ENCODE measurements around the gene PVRIG.
"Not testable (repeated sequence)": the region's sequence is repeated elsewhere in the genome, so short reads cannot be mapped to it uniquely, and the experiment has no call there.

PVRIG gene

DNA sequence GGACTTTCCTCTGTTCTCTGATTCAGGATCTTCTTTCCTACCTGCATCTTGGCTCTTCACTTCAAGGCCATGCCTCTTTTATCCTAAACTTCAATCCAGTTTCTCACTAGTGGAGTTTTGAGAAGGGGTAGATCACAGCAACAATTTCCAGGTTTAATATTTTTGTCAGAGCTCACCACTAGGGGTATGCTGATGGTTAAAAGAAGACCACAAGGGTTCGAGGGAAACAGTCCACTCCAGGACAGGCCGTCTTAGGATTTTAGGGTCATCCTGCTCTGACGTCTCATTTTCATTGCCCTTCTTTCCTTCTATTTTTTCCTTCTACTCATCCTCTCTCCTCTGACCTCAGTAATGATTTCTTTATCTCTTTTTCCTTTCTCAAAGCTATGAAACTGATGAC is 30.7 kb upstream of the PVRIG start:
- Mint-ChIP-seq H3K27ac (peak overlapping the region; percentile 42 to 77), H3K4me1 (peaks cover 42% of the 10 kb centered on the region), H3K27me3 (no peaks in the 10 kb centered on the region), H3K4me3 (no peak overlapping the region), H3K9me3 (no peaks in the 10 kb centered on the region)
- DNase-seq (no peak), ATAC-seq (no peak)

DNA sequence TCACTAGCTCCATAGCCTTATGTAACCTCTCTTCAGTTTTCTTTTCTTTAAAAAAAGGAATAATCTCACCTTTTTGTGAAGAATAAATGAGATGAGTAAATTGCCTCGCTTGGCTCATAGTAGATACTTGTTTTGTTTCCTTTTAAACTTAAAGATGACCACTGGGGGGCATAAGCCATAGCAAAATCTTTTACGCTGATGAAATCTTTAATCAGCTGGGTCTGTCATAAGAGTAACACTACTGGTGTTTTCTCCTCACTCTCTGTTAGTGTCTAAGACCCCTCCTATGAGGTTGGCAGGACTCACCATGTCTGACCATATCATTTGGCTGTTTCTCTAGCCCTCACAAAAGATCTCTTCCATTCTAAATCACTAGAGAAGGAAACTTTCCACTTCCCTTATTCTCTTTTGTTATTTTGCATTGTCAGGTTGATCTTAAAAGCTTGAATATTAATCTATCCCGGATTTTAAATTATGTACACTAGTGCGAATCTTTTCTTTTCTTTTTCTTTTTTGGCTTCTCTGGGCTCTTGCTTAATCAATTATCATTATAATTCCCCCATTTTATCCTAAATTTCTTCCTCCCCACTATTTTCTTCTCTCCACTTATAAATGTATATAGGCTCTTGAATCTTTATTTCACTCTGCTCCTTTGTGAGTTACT is 29.6 kb upstream of the PVRIG start:
- no peaks in the 10 kb centered on the region for H3K27me3 Mint-ChIP-seq
- H3K4me1 Mint-ChIP-seq, result peaks cover 47% of the 10 kb centered on the region
- no peaks in the 10 kb centered on the region for H3K9me3 Mint-ChIP-seq
- peak; percentile 97 for ATAC-seq
- peak overlapping the region; percentile 86 to 93 for H3K27ac Mint-ChIP-seq
- DNase-seq, result peak in 1 of 2 donors; percentile 27
- H3K4me3 Mint-ChIP-seq, result peak overlapping the region in 1 of 2 donors; percentile 25

DNA sequence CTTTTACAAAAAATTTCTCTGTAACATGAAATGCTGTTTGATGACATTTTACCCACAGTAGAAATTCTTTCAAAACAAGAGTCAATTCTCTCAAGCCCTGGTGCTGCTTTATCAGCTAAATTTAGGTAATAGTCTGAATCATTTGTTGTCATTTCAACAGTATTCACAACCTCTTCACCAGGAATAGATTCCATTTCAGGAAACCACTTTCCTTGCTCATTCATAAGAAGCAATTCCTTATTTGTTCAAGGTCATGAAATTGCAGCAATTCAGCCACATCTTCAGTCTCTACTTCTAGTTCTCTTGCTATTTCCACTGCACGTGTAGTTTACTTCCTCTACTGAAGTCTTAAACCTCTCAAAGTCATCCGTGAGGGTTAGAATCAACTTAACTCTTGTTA is 28.0 kb upstream of the PVRIG start:
- ATAC-seq (no peak), DNase-seq (no peak)
- Mint-ChIP-seq H3K4me3 (no peak overlapping the region), H3K27ac (no peak overlapping the region), H3K4me1 (peaks cover 60% of the 10 kb centered on the region), H3K9me3 (no peaks in the 10 kb centered on the region), H3K27me3 (no peaks in the 10 kb centered on the region)

DNA sequence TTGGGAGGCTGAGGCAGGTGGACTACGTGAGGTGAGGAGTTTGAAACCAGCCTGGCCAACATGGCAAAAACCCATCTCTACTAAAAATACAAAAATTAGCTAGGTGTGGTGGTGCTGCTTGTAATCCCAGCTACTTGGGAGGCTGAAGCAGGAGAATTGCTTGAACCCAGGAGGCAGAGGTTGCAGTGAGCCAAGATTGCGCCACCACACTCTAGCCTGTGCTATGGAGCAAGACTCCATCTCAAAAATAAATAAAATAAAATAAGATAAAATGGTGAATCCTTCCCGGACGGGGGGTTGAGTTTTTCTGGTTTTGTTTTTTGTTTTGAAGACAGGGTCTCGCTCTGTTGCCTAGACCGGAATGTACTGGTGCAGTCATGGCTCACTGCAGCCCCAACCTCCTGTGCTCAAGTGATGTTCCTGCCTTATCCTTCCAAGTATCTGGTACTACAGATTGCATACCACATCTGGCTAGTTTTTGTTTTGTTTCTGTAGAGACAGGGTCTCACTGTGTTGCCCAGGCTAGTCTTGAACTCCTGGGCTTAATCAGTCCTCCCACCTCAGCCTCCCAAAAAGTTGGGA is 27.4 kb upstream of the PVRIG start:
- not testable (repeated sequence) for H3K27ac Mint-ChIP-seq, H3K4me3 Mint-ChIP-seq, ATAC-seq, H3K9me3 Mint-ChIP-seq, H3K27me3 Mint-ChIP-seq, DNase-seq
- peaks cover 60% of the 10 kb centered on the region for H3K4me1 Mint-ChIP-seq

DNA sequence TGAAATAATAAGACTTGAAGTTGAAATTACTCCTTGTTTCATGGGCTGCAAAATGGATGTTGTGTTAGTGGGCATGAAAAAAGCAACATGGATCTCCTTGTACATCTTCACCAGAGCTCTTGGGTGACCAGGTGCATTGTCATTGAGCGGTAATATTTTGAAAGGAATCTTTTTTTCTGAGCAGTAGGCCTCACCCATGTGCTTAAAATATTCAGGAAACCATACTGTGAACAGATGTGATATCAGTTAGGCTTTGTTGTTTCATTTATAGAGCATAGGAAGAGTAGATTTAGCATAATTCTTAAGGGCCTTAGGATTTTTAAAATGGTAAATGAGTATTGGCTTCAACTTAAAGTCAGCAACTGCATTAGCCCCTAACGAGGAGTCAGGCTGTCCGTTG is 26.8 kb upstream of the PVRIG start:
- Mint-ChIP-seq H3K4me1 (peaks cover 60% of the 10 kb centered on the region), H3K27me3 (no peaks in the 10 kb centered on the region), H3K4me3 (no peak overlapping the region), H3K27ac (no peak overlapping the region), H3K9me3 (no peaks in the 10 kb centered on the region)
- ATAC-seq, result no peak
- no peak for DNase-seq

DNA sequence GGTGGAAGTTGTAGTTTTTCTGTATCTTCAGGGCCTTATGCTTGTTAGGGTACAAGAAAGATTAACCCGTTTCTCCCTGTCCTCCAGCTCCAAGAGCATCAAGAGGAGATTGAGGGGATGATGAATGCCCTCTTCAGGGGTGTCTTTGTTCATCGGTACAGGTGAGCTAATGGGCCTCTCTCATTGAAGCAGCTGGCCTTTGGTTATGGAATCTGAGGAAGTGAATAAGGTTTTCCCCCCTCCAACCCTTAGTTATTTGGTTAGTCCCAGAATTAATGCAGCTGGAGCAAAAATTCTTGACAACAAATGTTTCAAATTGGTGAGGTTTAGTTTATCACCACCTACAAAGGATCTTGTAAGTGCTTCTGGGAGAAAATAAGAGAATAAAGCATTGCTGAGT is 24.5 kb upstream of the PVRIG start:
- Mint-ChIP-seq H3K27ac (no peak overlapping the region), H3K4me1 (peaks cover 57% of the 10 kb centered on the region), H3K4me3 (no peak overlapping the region), H3K27me3 (no peaks in the 10 kb centered on the region), H3K9me3 (no peaks in the 10 kb centered on the region)
- DNase-seq, result no peak
- no peak for ATAC-seq

DNA sequence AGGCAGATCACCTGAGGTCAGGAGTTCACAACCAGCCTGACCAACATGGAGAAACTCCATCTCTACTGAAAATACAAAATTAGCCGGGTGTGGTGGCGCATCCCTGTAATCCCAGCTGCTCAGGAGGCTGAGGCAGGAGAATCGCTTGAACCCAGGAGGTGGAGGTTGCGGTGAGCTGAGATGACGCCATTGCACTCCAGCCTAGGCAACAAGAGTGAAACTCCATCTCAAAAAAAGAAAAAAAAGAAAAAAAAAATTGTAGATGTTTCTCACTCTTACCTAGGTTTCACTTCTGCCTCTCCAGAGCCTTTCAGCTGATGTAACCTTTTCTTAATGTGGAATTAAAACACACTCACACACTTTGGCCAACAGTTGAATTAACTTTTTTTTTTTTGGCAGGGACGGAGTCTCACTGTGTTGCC is 23.8 kb upstream of the PVRIG start:
- not testable (repeated sequence) for ATAC-seq, H3K4me3 Mint-ChIP-seq, H3K9me3 Mint-ChIP-seq, H3K27me3 Mint-ChIP-seq, DNase-seq
- H3K27ac Mint-ChIP-seq, result peak overlapping the region in 1 of 2 donors; percentile 46
- peaks cover 57% of the 10 kb centered on the region for H3K4me1 Mint-ChIP-seq

DNA sequence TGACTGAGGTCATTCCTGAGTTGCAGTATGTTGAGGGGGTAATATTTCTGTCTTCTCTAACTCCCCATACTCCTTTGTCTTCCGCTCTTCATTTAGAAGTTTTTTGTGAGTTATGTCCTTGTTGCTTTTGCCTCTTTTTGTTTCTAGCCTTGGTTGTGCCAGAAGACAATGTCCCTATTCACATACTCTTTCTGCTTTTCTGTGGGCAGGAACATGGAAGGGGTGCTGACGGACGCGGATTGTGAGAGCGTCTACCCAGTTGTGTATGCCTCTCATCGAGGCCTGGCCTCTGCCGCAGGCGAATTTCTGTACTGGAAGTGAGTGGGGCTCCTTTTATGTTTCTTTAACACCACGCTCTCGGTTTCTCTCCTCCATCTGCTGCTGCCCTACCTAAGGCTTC is 21.5 kb upstream of the PVRIG start:
- no peaks in the 10 kb centered on the region for H3K27me3 Mint-ChIP-seq
- ATAC-seq, result no peak
- H3K4me3 Mint-ChIP-seq, result no peak overlapping the region
- DNase-seq, result no peak
- H3K9me3 Mint-ChIP-seq, result no peaks in the 10 kb centered on the region
- peak overlapping the region in 1 of 2 donors; percentile 34 for H3K27ac Mint-ChIP-seq
- H3K4me1 Mint-ChIP-seq, result peaks cover 40% of the 10 kb centered on the region

DNA sequence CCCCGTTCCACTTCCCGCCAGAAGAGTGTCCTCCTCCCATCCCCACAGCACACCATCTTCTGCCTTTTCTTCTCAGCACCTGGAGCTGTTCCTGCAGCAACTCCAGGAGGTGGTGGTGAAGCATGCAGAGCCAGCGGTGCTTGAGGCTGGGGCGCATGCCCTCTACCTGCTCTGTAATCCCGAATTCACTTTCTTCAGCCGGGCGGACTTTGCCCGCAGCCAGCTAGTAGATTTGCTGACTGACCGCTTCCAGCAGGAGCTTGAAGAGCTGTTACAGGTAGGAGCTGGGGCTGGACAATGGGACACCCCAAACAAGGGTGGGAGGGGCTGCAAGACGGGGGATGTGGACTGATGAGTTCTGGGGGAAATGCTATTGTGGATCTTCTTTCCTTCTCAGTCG is 19.1 kb upstream of the PVRIG start:
- Mint-ChIP-seq H3K4me1 (peaks cover 29% of the 10 kb centered on the region), H3K27ac (no peak overlapping the region), H3K27me3 (no peaks in the 10 kb centered on the region), H3K4me3 (no peak overlapping the region), H3K9me3 (no peaks in the 10 kb centered on the region)
- DNase-seq (no peak), ATAC-seq (no peak)

DNA sequence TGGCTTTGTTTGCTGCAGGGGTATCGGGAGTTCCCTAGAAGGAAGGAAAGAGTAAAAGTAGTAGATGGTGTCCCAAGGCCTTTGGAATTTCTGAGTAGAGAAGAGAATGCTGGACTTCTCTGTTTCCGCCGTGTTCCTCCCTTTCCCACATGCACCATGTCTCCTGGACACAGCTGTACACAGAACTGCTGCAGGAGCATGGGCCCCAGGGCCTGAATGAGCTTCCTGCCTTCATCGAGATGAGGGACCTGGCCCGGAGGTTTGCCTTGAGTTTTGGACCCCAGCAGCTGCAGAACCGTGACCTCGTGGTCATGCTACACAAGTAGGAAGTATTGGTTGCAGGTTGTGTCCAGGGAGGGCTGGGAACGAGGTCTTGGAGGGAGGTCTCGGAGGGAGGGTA is 15.3 kb upstream of the PVRIG start:
- ATAC-seq (no peak), DNase-seq (no peak)
- Mint-ChIP-seq H3K4me3 (no peak overlapping the region), H3K27ac (no peak overlapping the region), H3K27me3 (no peaks in the 10 kb centered on the region), H3K4me1 (peaks cover 28% of the 10 kb centered on the region), H3K9me3 (no peaks in the 10 kb centered on the region)

DNA sequence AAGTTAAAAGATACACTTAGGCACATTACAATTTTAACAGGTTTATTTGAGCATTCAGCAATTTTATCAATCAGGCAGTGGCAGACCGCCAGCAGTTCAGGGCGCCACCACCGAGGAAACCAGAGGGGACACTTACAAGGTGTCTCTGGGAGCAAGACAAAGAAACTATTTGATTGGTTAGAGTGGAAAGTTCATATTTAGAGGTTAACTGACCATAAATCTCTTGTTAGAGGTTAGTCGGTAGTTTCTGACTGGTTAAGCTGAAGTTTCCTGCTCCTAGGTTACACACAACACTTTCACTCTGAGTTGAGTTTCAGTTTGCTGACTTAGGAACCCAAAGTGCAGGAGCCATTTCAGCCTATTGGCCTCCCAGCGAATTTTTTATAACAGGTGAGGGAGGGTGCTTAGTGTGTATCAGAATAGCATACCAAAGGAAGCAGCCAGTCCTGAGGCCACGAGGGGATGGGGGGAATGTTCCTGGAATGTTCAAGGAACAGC is 10.8 kb upstream of the PVRIG start:
- peaks cover 58% of the 10 kb centered on the region for H3K4me1 Mint-ChIP-seq
- DNase-seq (peak; percentile 51 to 79), ATAC-seq (peak; percentile 91)
- no peaks in the 10 kb centered on the region for H3K27me3 Mint-ChIP-seq
- H3K27ac Mint-ChIP-seq, result peak overlapping the region; percentile 16 to 82
- H3K4me3 Mint-ChIP-seq, result peak overlapping the region; percentile 79 to 83
- no peaks in the 10 kb centered on the region for H3K9me3 Mint-ChIP-seq

DNA sequence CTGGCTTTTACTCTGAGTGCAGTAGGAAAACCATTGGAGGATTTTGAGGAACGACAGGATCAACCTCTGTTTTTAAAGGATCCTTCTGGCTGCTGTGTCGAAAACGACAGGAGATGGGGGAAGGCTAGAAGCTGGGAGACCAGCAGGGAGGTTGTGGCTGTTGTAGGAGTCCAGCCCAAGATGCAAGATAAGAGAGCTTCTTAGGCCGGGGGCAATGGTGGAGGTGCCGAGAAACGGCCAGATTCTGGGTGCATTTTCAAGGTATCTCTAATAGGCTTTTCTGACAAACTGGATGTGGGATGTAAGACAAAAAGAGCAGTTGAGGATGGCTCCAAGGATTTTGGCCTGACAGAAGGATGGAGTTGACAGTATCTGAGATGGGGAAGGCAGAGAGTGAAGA is 10.3 kb upstream of the PVRIG start:
- no peaks in the 10 kb centered on the region for H3K9me3 Mint-ChIP-seq
- peaks cover 63% of the 10 kb centered on the region for H3K4me1 Mint-ChIP-seq
- H3K27me3 Mint-ChIP-seq, result no peaks in the 10 kb centered on the region
- H3K27ac Mint-ChIP-seq, result peak overlapping the region; percentile 16 to 86
- H3K4me3 Mint-ChIP-seq, result peak overlapping the region; percentile 79 to 83
- no peak for ATAC-seq
- DNase-seq, result no peak

DNA sequence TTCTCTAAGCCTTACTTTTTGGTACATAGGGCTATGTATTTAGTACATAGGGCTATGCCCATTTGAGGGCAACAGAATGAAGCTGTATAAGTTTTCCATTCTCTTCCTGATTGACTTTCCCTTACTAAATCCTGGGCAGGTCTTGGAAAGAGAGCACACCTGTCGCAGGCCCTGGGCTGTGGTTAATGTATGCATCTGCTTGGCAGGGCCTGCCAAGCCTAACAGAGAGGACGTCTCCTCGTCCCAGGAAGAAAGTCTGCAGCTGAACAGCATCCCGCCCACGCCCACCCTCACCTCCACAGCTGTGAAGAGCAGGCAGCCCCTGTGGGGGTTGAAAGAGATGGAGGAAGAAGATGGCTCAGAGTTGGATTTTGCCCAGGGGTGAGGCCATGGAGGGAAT is 8.9 kb upstream of the PVRIG start:
- ATAC-seq, result no peak
- Mint-ChIP-seq H3K27me3 (no peaks in the 10 kb centered on the region), H3K27ac (no peak overlapping the region), H3K4me3 (peak overlapping the region; percentile 55 to 90), H3K9me3 (no peaks in the 10 kb centered on the region), H3K4me1 (peaks cover 76% of the 10 kb centered on the region)
- no peak for DNase-seq

DNA sequence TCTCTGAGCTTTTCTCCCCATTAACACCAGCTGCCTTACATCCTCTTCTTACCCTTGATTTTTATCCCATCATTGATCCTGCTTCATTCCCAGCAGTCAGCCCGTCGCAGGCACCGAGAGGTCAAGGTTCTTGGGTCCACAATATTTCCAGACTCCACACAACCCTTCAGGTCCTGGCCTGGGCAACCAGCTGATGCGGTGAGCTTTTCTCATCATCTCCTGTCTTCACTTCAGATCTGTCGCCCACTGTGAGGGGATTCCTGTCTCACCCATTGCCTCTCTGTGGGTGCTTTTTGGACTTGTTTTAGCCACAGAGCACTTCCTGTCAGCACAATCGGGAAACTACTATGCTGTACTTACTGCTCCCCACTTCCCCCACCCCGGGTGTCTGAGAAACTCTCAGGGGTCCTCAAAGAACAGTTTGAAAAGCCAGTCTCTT is 8.4 kb upstream of the PVRIG start:
- peak overlapping the region; percentile 73 to 97 for H3K27ac Mint-ChIP-seq
- H3K27me3 Mint-ChIP-seq, result no peaks in the 10 kb centered on the region
- ATAC-seq (peak; percentile 82), DNase-seq (peak; percentile 56 to 80)
- no peaks in the 10 kb centered on the region for H3K9me3 Mint-ChIP-seq
- peaks cover 79% of the 10 kb centered on the region for H3K4me1 Mint-ChIP-seq
- H3K4me3 Mint-ChIP-seq, result peak overlapping the region; percentile 90 to 98

DNA sequence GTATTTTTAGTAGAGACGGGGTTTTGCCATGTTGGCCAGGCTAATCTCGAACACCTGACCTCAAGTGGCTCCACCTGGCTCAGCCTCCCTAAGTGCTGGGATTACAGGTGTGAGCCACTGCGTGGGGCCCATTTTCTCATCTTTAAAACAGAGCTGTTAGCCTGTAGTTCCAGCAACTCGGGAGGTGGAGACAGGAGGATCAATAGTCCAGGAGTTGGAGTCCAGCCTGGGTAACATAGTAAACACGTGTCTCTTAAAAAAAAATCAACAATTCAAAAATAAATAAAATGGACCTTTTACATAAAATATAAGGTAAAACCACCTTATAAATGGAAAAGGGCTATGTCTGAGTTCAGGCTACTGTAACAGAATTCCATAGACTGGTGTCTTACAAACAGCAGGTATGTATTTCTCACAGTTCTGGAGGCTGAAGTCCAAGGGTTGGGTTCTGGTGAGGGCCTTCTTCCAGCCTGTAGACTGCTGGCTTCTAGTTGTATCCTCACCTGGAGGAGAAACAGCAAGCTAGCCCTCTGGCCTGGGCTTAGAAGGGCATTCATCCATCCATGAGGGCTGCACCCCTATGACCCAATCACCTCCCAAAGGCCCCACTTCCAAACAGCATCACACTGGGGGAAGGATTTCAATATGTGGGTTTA is 7.0 kb upstream of the PVRIG start:
- DNase-seq, result no peak
- Mint-ChIP-seq H3K27me3 (no peaks in the 10 kb centered on the region), H3K4me1 (peaks cover 92% of the 10 kb centered on the region), H3K27ac (peak overlapping the region in 1 of 2 donors; percentile 6), H3K9me3 (no peaks in the 10 kb centered on the region), H3K4me3 (peak overlapping the region in 1 of 2 donors; percentile 98)
- ATAC-seq, result no peak

DNA sequence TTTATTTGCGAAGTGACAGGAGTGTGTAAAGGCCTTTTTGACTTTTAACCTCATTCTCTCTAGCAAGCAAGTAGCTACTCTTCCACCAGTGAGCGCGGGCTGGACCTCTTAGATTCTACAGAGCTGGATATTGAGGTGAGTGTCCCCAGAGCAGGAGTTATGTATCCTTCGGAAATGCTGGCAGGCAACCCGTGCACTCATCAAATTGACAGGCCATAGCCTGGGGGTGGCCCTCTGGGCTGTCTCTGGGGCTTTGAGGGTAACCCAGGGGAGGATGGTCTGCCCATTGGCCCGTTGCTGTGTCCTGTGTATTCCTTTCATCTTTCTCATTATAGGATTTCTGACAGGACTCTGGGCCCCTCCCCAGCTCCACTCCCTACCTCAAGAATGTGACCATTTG is 6.1 kb upstream of the PVRIG start:
- DNase-seq (no peak), ATAC-seq (no peak)
- Mint-ChIP-seq H3K9me3 (no peaks in the 10 kb centered on the region), H3K27me3 (no peaks in the 10 kb centered on the region), H3K27ac (no peak overlapping the region), H3K4me3 (peak overlapping the region in 1 of 2 donors; percentile 58), H3K4me1 (peaks cover 90% of the 10 kb centered on the region)
